Glomerular visceral epithelial cell (primary cell): ENCODE data around the gene COL8A1.

ENCODE experiments used
- DNase-seq: peaks from one replicate; pipeline ENCODE4 v3.0.0-alpha.2; 2016; ENCODE audit errors: extremely low spot score

Gene COL8A1

GRCh38 chr3:99843590-99844258, 205.3 kb downstream of the COL8A1 start:
- no peak for DNase-seq

GRCh38 chr3:99845331-99845730, 206.9 kb downstream of the COL8A1 start:
- DNase-seq, result no peak

GRCh38 chr3:99845999-99846398, 207.6 kb downstream of the COL8A1 start:
- DNase-seq, result no peak

- DNase-seq, result no peak
These were observed 208.2 kb downstream of the COL8A1 start for GRCh38 chr3:99846477-99847160.

DNA sequence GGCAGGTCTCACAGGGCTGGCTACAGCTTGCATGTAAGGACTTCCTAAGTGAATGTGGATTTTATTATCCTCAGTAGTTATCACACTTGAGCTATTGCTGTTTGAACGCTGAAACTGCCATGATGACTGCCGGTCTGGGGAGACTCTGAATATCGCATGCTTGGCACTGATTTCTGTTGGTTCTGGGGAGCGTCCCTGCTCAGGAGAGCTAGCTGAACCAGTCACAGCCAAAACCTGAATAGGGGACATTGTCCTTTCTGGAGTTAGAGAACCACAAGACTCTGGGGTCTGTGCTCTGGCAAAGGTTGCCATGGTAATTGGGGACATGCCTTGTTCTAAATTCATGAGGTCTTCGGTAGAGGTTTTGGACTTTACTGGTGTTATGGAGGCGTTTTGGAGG, 210.0 kb downstream of the COL8A1 start:
- DNase-seq, result no peak
